HG03064 (cell line): ENCODE results near the gene MAP4K2.
A peak's percentile ranks its signal among the peaks of the same experiment; 100 is the strongest.

Experiments
- ATAC-seq: cut with Tn5 transposase; IDR thresholded peaks from one replicate; pipeline ENCODE4 v1.9.1; 2021; ENCODE audit warnings: low read depth; ENCODE audit not compliant: unreplicated experiment

The MAP4K2 gene

DNA sequence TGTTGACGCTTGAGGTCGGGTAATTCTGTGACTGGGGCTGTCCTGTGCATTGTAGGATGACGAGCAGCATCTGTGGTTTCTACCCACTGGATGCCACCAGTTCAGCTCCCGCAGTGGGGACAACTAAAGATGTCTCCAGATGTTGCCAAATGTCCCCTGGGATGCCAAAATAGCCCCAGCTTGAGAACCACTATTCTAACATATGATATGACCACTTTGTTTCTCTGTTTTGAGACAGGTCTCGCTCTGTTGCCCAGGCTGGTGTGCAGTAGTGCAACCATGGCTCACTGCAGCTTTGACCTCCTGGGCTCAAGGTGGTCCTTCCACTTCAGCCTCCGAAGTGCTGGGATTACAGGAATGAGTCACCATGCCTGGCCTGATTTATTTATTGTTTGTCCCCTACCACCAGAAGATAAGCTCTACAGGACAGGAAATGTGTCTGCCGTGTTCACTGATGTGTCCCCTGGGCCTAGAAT is 11.7 kb upstream of the MAP4K2 start:
- ATAC-seq: peak; percentile 60

DNA sequence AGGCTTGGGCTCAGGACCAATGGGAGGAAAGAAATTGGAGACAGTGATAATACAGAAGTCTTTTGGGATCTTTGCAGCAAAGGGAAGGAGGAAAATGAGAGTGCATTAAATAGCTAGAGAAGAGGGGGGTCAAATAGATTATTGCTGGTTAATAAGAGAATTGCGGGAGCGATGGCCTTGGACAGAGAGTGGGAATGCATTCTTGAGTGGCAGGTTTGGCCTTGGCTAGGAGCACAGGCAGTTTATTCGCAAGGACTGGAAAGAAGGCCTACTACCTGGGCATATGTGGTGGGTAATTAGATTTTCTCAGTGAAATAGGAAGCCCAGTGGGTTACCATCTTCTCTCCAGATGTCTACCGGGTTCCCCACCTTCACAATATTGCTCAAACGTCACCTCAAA is 10.8 kb upstream of the MAP4K2 start:
- ATAC-seq: no peak

DNA sequence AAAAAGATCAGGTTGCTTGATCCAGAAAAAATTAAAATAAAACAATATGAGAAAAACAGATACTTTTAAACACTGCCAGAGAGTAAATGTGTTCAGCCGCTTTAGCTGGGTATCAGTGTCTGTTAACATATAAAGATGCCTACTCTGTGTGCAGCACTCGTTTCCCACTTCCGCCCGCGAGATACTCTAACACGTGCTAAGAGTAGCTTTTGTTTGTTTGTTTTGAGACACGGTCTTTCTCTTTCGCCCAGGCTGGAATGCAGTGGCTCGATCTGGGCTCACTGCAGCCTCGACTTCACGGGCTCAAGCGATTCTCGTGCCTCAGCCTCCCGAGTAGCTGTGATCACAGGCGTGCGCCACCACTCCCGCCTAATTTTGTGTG is 7.9 kb upstream of the MAP4K2 start:
- ATAC-seq: no peak

DNA sequence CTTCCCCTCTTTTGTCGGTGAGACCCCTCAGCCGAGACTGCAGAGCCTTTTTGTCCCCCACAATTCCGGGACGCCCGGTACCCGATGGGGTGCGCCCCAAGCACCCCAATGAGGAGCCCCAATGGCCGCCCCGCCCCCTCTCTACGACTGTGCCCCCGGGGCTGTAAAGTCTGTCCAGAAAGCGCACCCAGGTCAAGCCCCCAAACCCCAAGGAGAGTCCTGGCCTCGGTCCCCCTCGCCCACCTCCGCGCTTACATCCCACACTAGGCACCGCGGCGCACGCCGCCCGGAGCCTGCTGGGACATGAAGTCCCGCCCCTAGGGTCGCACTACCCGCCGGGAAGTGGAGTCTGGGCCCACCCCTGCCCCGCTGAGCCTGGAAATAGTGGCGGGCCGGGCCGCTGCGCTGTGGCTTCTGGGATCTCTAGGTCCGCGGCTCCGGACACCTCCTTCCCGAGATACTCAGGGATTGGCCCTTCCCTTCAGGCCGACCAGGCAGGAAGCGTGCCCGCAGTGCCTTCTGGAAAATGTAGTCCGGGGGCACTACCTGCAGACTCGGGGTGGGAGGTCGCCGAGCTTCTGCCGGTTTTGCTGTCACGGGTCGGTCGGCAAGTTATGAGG is 7.4 kb upstream of the MAP4K2 start, which contains the start of gene MEN1:
TSS of gene MEN1 (minus strand) at position 281 of the 620 bp plus-strand sequence. CDS start 442 bp downstream, outside the sequence.
- ATAC-seq: peak; percentile 44

DNA sequence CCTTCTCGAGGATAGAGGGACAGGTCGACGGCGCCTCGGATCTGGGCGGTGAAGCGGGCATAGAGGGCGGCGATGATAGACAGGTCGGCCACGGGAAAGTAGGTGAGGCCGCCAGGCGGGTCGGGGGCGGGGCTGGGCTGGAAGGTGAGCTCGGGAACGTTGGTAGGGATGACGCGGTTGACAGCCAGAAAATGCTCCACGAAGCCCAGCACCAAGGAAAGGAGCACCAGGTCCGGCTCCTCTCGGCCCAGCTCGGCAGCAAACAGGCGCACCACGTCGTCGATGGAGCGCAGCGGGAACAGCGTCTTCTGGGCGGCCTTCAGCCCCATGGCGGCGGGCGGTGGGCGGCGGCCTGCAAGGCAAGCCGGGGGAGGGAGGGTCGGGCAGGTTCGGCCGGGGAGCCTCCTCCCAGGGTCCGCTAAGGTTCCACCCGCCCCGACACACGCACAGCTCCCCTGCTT is 6.8 kb upstream of the MAP4K2 start:
- ATAC-seq: no peak

DNA sequence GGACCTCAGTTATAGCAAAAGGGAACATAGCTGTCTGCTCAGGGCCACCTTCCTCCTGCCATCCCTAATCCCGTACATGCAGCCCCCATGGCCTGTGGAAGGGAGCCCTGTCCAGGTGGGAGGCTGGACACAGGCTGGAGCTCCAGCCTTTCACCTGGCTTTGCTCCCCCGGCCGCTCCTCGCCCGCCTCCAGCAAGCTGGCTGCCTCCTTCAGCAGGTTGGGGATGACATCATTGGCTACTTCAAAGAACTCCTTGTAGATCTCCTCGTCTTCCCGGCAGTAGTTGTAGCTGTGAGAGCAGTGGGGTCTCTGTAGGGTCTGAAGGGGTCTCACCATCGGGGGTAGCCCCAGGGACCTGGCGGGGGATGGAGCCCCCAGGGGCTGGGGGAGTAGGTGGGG is 2.5 kb upstream of the MAP4K2 start:
- ATAC-seq: no peak

DNA sequence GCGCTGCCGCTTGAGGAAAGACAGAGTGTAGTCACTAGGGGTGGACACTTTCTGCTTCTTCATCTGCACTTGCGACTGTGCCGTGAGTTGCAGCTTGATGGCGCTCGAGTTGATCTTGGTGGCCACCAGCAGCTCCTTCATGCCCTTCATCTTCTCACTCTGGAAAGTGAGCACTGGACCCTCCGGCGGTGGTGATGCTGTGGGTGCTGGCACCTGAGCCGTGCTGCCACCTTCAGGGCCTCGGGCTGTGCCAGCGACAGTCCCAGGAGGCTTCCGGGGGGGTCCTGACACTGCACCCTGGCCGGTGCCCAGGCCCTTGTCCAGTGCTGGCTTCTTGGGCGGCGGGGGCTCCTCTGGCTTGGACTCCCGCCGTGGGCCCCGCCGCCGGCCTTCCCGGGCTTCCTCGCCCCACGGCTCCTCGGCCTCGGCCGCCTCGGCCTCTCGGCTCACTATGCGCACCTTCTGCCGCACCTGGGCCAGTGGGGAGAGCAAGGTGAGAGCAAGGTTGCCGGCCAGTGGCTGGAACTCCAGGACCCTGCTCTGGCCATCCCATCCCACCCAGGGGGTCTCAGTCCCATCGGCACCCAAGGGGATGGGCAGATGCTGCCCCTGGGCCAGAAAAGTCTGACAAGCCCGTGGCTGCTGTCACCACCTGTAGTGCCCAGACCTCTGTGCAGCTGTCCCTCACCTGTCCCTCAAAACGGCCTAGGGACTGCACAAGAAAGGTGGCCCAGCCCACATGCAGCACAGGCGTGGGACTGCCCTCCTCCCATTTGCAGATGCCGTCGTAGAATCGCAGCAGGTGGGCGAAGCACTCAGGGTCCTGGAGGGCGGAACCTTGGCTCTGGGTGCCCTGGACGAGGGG is 1.6 kb upstream of the MAP4K2 start:
- ATAC-seq: no peak

DNA sequence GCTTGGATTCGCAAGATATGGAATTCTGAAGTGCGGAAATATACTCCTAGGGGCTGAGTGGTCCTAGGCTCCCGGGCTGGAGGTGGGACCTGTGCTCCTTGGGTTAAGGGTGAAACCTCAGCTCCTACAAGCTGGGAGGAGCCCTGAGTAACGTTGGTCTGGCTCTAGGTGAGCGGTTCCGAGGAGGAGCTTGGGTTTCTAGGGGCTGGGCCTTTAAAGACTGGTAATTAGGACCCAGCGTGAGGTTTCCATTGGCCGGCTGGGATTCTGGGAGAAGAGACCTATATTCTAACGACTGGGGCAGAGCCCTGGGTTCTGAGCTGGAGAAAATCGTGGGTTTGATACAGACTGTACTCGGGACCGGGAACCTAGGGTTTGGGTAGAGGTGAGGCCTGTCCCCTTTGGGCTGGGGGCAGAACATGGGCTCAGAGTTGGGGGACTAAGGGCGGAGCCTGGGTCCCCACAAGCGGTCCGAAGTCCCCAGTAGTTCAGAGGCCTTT is 882 bp upstream of the MAP4K2 start:
- no peak for ATAC-seq

DNA sequence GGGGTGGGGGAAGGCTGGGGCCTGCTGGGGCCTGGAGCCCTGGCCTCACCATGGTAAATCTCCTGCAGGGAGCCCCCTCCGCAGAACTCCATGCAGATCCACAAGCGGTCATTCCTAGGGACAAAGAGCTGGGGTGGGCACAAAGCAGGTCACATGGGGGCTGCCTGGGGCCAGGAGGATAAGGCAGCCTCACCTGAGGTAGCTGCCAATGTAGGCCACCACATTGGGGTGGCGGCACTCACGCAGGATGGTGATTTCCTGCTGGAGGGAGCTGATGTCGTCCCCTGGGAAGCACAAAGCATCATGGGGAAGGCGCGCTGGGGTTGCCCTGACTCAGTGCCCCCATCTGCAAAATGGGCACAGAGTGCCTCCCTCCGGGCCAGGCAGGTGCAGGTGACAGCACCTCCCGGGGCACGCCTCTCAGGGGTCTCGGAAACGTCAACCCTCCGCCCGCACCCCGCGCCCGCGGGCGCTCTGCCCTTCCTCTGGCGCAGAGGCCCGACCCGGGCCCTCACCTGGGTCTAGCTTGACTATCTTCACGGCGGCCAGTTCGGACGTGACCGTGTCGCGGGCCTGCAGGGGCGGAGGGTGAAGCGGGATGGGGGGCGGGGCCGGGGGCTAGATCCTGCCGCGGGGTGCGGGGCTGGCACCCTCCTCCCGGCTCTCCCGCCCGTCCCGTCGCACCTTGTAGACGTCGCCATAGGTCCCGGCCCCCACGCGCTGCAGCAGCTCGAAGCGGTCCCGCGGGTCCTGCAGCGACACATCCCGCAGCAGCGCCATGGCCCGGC is 450 bp downstream of the MAP4K2 start:
- no peak for ATAC-seq

DNA sequence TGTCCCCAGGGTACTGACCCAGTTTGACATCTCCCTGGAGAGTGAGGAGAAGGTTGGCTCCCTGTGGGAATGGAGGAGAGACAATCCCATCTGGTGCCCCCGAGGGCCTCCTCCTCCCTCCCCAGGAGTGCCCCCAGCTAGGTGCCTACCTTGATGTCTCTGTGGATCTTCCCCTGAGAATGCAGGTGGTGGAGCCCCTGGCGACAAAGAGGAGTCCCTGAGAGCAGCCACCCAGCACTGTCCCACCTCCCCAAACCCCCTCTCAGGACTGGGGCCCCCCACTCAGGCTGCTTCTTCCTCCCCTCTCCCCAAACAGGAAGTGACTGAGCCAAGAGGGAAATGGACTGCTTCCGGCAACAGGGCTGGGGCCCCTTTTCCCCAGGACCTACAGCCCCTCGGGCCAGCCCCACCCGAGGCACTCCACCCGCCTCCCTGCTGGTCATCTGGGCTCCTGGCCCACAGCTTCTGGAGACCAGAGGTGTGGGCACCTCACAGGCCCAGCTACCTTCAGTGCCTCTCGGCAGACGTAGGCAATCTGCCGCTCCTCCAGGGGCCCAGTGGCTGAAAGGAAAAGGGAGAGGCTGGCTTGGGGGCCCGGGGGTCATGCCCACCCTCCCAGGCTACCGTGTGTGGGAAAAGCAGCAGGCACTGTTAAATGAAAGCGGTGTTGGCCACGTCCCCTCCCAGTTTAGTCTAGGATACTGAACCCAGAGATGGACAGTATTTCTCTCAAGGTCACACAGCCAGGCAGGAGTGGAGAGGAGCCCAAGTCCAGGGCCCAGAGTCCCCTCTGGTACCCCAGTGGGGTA is 1.2 kb downstream of the MAP4K2 start:
- no peak for ATAC-seq

DNA sequence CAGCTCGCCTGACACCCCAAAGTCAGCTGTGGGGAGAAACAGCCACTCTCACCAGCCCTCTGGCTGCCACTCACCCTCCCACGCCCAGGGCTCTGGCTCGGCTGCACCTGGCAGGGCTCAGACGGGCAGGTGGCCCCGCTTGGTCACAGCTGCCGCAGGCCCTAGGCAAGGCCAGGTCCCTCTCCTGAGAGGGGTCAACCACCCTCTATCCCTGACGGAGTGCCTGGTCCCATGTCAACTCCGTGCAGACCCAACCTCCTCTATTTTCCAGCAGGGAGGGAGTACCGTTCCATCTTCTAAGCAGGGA is 1.9 kb downstream of the MAP4K2 start:
- ATAC-seq: no peak

DNA sequence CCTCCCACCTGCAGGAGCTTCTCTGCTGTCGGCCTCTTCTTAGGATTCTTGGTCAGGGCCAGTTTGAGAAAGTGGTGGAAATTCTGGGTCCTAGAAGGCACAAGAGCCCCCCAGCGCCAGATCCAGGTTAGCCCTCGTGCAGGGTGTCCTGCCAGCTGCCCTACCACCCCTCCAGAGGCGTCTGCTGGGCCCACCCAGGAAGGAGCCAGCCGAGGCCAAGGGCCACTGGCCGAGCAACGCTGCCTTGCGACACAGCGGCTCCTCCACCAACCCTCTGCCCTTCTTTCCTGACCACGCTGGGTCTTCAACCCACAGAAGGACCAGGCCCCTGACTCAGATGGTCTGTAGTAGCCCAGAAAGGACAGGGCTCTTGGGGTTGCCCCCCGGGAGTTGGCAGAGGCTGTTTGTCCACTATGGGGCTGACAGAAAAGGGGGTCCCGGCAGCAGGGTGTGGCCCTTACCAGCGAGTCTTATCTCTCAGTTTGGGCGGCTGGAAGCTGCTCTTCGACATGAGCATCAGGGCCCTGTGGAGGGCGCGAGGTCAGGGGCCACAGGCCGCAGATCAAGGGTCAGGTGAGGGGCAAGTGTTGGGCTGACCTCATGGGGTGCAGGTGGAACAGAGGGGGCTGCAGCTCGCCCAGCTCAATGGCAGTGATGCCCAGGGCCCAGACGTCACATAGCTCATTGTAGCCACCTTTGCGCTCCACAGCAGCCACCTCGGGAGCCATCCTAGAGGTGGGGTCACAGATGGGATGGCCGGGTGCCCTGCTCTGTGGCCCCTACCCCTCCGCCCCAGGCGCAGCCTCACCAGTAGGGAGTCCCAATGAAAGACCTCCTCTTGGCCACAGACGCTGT is 2.5 kb downstream of the MAP4K2 start:
- ATAC-seq: no peak

DNA sequence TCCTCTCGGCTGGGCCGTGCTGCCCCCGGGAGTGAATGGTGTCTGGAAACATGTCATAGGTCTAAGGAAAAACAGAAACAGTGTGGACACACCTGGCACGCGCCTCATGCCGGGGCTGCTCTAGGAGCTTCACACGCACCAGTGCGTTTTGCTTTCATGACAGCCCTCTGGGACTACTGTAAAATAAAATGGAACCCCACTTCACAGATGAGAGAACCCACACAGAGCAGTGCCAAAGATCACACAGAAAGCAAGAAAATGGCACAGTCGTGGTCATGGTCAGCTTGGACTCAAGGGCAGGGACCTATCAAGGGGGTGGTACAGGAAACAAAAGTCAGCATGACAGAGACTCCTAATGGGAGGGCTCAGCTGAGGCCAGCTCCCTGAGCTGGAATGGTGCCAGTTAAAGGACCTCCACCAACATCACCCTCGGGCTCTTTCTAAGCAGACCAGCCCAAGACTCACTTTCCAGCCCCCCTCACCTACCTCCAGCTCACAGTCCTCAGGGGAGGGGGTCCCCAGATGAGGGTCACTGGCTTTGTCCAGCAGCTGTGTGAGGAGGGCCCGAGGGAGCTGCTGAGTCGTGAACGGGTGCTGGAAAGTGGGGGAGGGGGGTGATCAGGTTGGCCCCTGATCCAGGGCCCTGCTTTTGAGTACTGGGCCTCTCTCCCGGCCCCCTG is 3.3 kb downstream of the MAP4K2 start:
- no peak for ATAC-seq

DNA sequence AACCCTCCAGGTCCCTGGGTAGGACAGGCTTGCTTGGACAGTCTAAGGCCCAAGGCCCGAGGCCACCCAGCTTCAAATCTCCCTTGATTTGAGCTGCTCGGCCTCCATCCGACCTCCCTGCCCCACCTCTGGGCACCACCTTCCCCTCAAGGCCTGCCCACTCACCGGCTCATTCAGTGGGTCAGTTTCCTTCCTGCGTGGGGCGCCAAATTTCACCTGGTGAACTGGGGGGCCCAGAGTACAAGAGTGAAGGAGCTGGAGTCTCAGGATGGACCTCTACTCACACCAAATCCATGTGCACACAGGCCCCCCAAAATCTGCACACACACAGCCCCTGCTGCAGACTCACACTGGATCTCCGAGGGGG is 3.8 kb downstream of the MAP4K2 start:
- ATAC-seq: no peak

DNA sequence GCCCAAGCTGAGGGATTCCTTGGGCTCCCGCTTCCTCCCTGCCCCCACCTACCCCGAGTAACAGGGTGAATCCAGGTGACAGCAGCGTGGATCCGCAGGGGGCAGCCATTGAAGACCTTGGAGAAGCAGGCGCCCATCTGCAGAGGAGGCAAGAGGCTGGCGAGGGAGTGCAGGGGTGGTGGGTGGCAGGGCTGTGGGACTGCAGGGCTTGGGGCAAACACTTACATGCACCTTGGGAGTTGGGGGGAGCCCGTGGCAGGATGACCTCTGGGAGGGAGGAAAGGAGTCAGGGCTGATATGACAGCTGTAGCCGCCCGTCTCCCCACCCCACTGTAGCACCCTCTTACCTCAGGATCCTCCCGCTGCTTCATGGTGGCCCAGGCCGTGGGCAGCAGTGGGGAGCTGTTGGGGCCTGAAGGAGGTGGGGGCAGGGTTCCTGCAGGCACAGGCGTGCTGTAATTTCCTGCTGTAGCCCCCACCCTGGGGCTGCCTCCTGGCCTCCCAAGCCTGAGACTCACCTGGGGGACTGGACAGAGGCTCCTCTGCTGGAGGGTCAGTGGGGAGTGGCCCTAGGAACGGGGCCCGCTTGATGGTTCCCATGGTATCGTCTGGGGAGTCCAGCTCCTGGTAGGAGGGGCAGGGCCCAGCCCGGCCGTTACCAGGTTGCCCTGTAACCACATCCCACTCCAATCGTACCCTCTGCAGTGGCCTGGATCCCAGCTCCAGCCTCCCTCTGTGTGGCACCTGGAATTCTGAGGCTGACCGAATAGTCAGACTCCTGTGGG is 6.1 kb downstream of the MAP4K2 start:
- no peak for ATAC-seq

DNA sequence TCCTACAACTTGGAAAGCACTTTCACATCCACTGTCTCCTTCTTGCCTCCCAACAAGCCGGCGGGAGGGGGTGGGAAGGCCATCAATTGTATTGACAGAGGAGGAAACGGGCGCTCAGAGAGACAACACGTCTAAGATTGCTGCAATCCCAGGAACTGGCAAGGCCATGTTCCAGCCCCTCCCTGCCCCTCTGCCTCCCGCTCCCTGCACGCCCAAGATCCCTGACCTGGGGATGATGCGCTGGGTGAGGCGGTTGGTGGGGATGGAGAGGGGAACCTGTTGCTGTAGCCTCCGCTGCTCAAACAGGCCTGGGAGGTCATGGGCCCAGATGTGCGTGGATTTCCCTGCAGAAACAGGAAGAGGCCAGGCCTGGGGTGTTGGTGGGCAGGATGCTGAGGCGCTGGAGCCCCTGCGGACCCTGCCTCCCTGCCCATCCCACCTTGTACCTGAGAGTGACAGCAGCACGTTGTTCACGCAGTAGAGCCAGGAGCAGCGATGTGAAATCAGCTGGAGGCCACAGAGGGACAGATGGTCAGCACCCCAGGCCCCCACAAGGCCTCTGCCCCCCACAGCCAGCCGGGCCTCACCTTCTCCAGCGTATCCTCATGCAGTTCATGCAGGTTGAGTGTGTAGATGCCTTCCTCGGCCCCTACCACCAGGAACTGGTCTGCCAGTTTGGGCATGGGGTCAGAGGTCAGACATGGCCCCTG is 6.8 kb downstream of the MAP4K2 start:
- ATAC-seq: no peak

DNA sequence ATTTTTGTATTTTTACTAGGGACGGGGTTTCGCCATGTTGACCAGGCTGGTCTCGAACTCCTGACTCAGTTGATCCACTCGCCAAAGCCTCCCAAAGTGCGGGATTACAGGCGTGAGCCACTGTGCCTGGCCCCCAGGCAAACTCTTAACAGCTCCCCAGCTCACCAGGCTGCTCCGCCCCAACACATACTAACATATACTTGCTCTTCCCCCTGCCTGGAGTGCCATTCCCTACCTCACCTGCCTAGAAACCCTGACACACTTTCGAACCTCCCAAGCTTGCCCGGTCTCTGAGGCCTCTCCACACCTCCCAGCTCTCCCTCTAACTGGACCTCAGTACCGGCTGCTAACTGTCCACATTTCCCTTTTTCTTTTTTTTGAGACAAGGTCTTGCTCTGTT is 8.5 kb downstream of the MAP4K2 start:
- ATAC-seq: no peak
